SK-N-MC (cell line): ENCODE results near the gene NUBPL.

ENCODE experiments used
- EZH2 ChIP-seq: fragments of 200-600 bp; sonication (generic); IDR thresholded peaks from one replicate; pipeline ENCODE4 v1.6.1; 2017; ENCODE audit warnings: antibody characterized with exemption
- FOXP2 ChIP-seq: optimal IDR thresholded peaks from 2 replicates; pipeline ENCODE3; 2011; ENCODE audit warnings: mild to moderate bottlenecking, moderate library complexity; ENCODE audit not compliant: insufficient read depth; ENCODE audit errors: extremely low read length, control extremely low read depth
- POLR2AphosphoS5 ChIP-seq: IDR thresholded peaks from 2 replicates; pipeline ENCODE4 v1.6.1; 2012; ENCODE audit warnings: mild to moderate bottlenecking, low read depth, low read length, borderline replicate concordance

- TF ChIP-seq EZH2 (no peak), POLR2AphosphoS5 (no peak), FOXP2 (no peak)
These were observed 315.5 kb downstream of the NUBPL start for GRCh38 chr14:31876741-31877140.
